Gastroesophageal sphincter (tissue), 3 donors: ENCODE results near the gene SH3BP2.

Experiments
- CTCF ChIP-seq, 4 experiments: fragments of 200-600 bp in 2 of 4; fragments of 450-650 bp in 2 of 4; sonication (generic) in 1 of 4; IDR thresholded peaks; one replicate each; pipeline ENCODE4 v1.5.1; 2017 to 2019; ENCODE audit warnings: antibody characterized with exemption in 4 of 4, mild to moderate bottlenecking in 2 of 4, moderate library complexity in 2 of 4
- EP300 ChIP-seq: sonication (generic); formaldehyde crosslinking; IDR thresholded peaks from one replicate; pipeline ENCODE4 v1.6.1; 2017; ENCODE audit warnings: antibody characterized with exemption, mild to moderate bottlenecking
- POLR2A ChIP-seq, 2 donors: fragments of 450-650 bp; IDR thresholded peaks; one replicate each; pipeline ENCODE4 v1.6.1; 2017; ENCODE audit warnings: antibody characterized with exemption in 2 of 2, mild to moderate bottlenecking in 2 of 2, moderate library complexity in 1 of 2

- TF ChIP-seq CTCF (IDR thresholded peaks at IDR 0.05): no peak
- TF ChIP-seq POLR2A (IDR thresholded peaks at IDR 0.05): no peak
- no peak for TF ChIP-seq EP300
Observed at GRCh38 chr4:2788532-2789103, 4.3 kb upstream of the SH3BP2 start.
